ENCODE data around the gene LIX1L.

DNA sequence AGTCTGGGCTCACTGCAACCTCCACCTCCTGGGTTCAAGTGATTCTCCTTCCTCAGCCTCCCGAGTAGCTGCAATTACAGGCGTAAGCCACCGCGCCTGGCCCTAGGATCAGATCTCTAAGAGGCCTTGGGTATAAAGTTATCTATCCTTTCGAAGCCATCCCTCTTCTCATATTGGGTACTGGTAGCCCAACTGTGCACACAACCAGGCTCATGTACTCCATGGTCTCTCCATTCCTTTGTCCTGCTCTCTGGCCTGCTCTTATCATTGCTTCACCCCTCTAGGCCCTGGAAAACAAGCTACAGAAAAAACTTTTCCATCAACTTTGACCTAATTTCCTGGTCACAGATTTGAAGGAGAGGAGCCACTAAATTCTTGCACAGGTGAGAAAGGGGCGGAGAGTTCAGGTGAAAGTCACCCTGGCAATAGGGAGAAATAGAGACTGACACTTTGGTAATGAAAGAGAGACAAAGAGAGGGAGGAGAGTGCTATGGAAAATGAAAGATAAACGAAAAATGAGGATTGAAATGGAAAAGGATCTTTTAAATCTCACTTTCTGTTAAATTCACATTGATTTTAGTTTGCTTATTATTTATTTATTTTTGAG lies 32.5 kb upstream of the LIX1L start:
- TF ChIP-seq, protein P1, sequence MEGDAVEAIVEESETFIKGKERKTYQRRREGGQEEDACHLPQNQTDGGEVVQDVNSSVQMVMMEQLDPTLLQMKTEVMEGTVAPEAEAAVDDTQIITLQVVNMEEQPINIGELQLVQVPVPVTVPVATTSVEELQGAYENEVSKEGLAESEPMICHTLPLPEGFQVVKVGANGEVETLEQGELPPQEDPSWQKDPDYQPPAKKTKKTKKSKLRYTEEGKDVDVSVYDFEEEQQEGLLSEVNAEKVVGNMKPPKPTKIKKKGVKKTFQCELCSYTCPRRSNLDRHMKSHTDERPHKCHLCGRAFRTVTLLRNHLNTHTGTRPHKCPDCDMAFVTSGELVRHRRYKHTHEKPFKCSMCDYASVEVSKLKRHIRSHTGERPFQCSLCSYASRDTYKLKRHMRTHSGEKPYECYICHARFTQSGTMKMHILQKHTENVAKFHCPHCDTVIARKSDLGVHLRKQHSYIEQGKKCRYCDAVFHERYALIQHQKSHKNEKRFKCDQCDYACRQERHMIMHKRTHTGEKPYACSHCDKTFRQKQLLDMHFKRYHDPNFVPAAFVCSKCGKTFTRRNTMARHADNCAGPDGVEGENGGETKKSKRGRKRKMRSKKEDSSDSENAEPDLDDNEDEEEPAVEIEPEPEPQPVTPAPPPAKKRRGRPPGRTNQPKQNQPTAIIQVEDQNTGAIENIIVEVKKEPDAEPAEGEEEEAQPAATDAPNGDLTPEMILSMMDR (IDR thresholded peaks at IDR 0.05) = no peak
- TF ChIP-seq ZFX (IDR thresholded peaks at IDR 0.05; ENCODE audit: borderline replicate concordance) = no peak

All from 22Rv1 (cell line).